ENCODE data around the gene TMED3. TPM values are rescaled to one million over a fixed set of nuclear protein-coding genes. Genes with fewer than 3 reads are reported as not detected.

The TMED3 gene
- total RNA-seq, 1 experiment from 2014 or later = 53.6 TPM

DNA sequence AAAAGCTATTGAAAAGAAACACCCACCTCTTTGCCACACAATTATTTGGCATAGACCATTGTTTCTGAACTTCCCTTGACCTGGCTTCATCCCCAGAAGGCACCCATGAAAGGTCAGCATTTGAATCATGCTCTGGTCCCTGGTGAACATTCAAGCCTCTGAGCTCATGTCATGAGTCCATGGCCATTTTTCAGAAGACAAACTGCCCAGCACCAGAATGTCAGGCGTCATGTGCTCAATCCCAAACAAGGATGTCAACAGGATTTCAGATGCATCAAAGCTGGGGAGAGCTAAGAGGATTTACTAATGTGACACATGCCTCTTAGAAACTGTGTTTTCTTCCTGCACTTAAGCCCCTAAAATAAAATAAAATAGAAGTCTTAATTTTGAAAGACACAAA is 41.3 kb downstream of the TMED3 start:
- H3K9me2 ChIP-seq (ENCODE audit: insufficient read depth) = no peaks in the 10 kb centered on the region
- no peak for ATAC-seq
- no peaks in the 10 kb centered on the region for H3K79me2 ChIP-seq (ENCODE audit: insufficient read depth, low read length)
- H3K4me2 ChIP-seq (ENCODE audit: low read length) = no peak overlapping the region
- H3K9ac ChIP-seq (ENCODE audit: low read length) = no peak overlapping the region
- no peak overlapping the region for H3K27ac ChIP-seq (ENCODE audit: low read depth, low read length)
- no peaks in the 10 kb centered on the region for H3K27me3 ChIP-seq (ENCODE audit: insufficient read depth, low read length)
- TF ChIP-seq EZH2phosphoT487 (IDR thresholded peaks at IDR 0.05; ENCODE audit: borderline replicate concordance) = no peak
- TF ChIP-seq EZH2 (IDR thresholded peaks at IDR 0.05) = no peak
- TF ChIP-seq, protein P1, sequence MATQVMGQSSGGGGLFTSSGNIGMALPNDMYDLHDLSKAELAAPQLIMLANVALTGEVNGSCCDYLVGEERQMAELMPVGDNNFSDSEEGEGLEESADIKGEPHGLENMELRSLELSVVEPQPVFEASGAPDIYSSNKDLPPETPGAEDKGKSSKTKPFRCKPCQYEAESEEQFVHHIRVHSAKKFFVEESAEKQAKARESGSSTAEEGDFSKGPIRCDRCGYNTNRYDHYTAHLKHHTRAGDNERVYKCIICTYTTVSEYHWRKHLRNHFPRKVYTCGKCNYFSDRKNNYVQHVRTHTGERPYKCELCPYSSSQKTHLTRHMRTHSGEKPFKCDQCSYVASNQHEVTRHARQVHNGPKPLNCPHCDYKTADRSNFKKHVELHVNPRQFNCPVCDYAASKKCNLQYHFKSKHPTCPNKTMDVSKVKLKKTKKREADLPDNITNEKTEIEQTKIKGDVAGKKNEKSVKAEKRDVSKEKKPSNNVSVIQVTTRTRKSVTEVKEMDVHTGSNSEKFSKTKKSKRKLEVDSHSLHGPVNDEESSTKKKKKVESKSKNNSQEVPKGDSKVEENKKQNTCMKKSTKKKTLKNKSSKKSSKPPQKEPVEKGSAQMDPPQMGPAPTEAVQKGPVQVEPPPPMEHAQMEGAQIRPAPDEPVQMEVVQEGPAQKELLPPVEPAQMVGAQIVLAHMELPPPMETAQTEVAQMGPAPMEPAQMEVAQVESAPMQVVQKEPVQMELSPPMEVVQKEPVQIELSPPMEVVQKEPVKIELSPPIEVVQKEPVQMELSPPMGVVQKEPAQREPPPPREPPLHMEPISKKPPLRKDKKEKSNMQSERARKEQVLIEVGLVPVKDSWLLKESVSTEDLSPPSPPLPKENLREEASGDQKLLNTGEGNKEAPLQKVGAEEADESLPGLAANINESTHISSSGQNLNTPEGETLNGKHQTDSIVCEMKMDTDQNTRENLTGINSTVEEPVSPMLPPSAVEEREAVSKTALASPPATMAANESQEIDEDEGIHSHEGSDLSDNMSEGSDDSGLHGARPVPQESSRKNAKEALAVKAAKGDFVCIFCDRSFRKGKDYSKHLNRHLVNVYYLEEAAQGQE (IDR thresholded peaks at IDR 0.05; ENCODE audit: low read depth) = no peak
- TF ChIP-seq, protein P2, sequence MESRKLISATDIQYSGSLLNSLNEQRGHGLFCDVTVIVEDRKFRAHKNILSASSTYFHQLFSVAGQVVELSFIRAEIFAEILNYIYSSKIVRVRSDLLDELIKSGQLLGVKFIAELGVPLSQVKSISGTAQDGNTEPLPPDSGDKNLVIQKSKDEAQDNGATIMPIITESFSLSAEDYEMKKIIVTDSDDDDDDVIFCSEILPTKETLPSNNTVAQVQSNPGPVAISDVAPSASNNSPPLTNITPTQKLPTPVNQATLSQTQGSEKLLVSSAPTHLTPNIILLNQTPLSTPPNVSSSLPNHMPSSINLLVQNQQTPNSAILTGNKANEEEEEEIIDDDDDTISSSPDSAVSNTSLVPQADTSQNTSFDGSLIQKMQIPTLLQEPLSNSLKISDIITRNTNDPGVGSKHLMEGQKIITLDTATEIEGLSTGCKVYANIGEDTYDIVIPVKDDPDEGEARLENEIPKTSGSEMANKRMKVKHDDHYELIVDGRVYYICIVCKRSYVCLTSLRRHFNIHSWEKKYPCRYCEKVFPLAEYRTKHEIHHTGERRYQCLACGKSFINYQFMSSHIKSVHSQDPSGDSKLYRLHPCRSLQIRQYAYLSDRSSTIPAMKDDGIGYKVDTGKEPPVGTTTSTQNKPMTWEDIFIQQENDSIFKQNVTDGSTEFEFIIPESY (IDR thresholded peaks at IDR 0.05; ENCODE audit: extremely low read depth, insufficient replicate concordance, low read length) = no peak
- TF ChIP-seq ZFX (IDR thresholded peaks at IDR 0.05) = no peak
- no peak for TF ChIP-seq CEBPB (IDR thresholded peaks at IDR 0.05; ENCODE audit: low read depth)
- H3K4me1 ChIP-seq (ENCODE audit: control insufficient read depth in 1 of 2, insufficient read depth in 2 of 2, low read length in 2 of 2) = no peaks in the 10 kb centered on the region
- H3K36me3 ChIP-seq (ENCODE audit: control insufficient read depth in 1 of 2, insufficient read depth in 2 of 2, low read length in 2 of 2) = no peaks in the 10 kb centered on the region
- DNase-seq (ENCODE audit: low read depth, low spot score) = no peak
- no peak overlapping the region for H3K4me3 ChIP-seq (replicated peaks in 1 of 2; ENCODE audit: low read depth in 1 of 2, low read length in 2 of 2)
- intact Hi-C loops (cut with micrococcal nuclease) = no loop called here
- H4K20me1 ChIP-seq (ENCODE audit: insufficient read depth) = no peaks in the 10 kb centered on the region
- ChIA-PET POLR2A (no interaction called here), RAD21 (ENCODE audit: low non-redundant PET in 1 of 2, low total read pairs in 2 of 2, uncharacterized antibody in 2 of 2, unreplicated experiment in 2 of 2) (no interaction called here), CTCF (interaction anchor here (1.3 kb wide), 1 partner anchor 12 kb away, joined by 4 read pairs; no protein-coding TSS in a partner anchor)
- H2AFZ ChIP-seq (ENCODE audit: low read depth, low read length, poor library complexity, severe bottlenecking) = no peak overlapping the region
- H3K9me3 ChIP-seq (ENCODE audit: control insufficient read depth in 1 of 2, insufficient read depth in 1 of 2, low read depth in 1 of 2, low read length in 2 of 2) = no peaks in the 10 kb centered on the region
- no TSS peak for BruUV-seq (replicated peaks)
